Stimulated activated CD4-positive, alpha-beta T cell treated with anti-CD3 and anti-CD28 coated beads, Interleukin-12 subunit alpha, Interleukin-12 subunit beta, amount 100 ng/mL, for 24 hours (primary cell): ENCODE measurements around the gene COA8.
A peak's percentile ranks its signal among the peaks of the same experiment; 100 is the strongest.

Experiments
- DNase-seq, 2 experiments: peaks; one replicate each; pipeline ENCODE4 v3.0.0-alpha.2; 2020; ENCODE audit warnings: low read depth in 2 of 2

The COA8 gene

GRCh38 chr14:103536693-103537092 lies 26.1 kb upstream of the COA8 start:
- DNase-seq: no peak

DNA sequence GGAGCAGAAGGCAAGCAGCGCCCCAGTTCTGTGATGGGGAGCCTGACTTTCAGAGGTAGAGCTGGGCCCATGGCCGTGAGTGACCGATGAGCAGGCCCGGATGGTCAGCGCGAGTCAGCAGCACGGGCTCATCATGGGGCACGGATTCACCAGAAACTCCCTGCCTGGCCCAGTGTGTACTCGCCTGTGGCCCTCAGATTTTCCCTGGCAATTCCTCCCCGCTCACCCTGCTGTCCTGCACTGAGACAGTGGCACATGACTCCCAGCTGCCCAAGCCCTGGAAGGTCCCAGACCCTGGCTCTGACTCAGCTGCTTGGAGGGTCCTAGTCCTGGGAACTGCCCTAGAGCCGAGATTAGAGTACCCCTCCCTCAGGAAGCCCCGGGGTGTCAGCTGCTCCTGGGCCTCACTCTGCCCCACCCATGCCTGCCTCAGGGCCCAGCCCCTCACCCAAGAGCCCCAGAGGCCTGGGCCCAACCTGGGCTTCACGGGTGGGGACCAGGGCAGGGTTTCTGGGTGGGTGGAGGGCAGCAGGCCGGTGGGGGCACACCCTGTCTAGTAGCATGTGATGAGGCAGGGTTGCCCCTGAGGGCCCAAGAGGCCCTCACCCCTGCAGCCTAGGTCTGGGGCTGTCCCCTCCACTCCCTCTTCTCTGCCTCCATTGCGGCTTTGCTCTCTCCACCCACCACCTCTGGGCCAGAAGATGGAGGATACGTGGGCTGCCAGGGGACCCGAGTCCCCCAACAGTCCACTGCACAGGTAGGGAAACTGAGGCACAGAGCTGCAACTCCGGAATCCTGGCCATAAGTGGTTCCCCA lies 25.4 kb upstream of the COA8 start:
- DNase-seq: no peak

DNA sequence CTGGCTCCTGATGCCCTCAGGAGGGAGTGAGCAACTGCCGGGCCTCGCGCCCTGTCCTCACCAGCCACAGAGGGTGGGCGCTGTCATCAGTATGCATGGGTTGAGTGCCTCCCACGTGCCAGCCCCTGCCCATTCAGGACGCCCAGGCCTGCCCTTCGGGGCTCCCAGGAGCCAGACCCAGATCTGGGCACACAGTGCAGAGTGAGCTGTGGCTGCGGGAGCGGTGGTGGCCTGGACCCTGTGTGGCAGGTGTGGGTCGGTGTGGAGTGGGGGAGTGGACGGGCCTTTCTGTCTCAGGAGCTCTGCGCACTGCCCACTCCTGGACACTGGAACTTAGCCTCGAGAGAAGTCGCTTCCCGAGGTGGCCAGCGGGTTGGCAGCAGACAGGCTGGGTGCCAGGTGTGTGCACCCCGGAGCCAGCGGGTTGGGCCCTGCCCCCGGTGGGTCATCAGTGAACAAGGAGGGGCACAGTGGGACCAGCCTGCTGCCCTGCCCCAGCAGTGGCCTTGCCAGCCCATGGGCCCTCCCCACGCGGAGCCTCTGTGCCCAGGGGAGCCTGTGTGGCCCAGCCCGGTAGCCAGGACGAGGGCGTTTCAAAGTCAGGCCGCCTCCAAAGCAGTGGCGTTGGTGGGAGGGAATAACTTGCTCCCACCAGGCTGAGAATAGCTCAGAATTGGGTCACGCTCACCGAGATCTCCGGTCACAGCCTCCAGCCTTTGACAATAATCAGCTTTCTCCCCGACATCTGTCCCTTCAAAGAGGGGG lies 24.3 kb upstream of the COA8 start:
- DNase-seq: no peak

DNA sequence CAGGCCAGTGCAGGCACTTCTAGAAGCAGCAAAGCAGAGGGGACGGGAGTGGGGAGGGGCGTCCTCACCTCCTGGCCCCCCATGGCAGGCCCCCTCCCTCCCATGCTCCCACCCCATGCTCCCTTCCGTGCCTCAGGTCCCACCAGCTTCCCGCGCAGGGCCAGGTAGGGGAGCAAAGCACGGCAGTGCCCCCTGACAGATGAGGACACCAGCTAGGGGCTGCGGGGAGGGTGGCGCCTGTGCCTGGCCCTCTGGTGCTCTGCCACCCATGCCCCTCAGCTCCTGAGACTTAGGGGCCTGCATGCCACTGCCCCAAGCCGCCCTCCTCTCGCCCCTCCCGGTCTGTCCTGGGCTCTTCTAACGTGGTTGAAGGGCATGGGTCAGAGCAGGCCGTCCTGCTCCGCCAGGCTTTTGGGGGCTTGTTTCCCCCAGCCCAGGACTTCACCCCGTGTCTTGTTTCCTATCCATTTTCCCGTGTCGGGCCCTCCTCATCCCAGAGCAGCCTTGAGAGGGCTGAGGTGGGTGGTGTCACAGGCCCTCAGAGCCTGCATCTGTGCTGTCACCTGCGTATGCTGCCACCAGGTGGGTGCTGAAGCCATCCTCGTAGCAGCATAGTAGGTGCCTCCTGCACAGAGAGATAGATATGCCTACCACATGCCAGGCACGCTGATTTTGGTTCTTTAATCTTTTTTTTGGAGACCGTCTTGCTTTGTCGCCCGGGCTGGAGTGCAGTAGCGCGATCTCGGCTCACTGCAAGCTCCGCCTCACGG lies 23.5 kb upstream of the COA8 start:
- DNase-seq: no peak

DNA sequence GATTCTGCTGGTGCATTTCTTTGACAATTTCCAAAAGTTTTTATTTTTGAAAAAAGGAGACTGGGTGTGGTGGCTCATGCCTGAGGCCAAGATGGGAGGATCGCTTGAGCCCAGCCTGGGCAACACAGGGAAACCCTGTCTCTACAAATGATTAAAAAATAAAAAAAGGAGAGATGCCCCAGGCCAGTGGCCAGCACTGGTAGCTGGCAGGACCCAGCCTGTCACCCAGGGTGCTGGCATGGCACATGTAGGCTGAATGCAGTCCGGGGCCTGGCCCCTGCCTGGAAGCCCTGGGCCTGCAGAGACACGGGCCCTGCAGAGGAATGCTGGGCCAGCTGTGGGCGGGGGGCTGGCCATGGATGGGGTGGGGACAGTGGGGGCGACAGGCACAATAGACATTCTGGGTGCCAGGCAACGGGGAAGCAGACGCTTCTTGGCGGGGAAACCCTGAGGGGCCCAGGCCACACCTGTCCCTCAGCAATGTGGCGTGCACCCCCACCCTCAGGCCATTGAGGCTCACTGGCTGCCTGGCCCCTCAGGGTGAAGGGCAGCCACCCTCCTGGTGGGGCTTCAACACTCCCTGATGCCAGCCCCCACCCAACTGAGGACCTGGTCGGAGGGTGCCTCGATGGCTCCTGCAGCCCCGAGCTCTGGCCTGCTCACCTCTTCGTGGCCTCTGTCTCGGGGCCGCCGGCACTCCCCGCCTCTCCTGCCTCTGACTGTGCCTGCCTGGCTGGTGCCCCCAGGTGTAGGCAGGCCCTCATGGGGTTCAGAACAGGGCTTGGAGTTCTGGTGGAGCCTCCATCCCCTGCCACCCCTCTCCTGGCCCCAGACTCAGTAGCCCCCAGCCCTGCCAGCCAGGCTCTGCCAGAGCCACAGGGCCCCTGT lies 21.7 kb upstream of the COA8 start:
- no peak for DNase-seq

- DNase-seq: no peak
Measured at GRCh38 chr14:103541709-103542604, 20.8 kb upstream of the COA8 start.

GRCh38 chr14:103542605-103543088 lies 20.1 kb upstream of the COA8 start:
- DNase-seq: no peak

DNA sequence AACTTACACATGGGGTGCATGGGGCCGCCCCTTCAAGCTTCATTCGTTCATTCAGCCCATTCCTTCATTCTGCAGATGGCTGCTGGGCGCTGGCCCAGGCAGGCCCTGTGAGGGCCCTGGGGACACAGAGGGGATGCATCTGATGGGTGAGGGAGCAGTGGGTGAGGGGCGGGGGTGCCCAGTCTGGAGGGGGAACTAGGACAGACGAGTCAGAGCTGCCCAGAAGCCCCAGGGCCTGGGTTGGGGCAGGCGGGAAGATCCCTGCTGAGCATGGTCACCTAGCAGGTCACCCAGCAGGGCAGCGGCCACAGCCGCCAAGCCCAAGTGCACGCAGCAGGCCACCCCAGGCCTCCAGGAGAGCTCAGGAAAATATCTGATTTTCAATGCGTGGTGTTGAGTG lies 19.6 kb upstream of the COA8 start:
- no peak for DNase-seq

GRCh38 chr14:103543721-103544387 lies 18.9 kb upstream of the COA8 start:
- no peak for DNase-seq

DNA sequence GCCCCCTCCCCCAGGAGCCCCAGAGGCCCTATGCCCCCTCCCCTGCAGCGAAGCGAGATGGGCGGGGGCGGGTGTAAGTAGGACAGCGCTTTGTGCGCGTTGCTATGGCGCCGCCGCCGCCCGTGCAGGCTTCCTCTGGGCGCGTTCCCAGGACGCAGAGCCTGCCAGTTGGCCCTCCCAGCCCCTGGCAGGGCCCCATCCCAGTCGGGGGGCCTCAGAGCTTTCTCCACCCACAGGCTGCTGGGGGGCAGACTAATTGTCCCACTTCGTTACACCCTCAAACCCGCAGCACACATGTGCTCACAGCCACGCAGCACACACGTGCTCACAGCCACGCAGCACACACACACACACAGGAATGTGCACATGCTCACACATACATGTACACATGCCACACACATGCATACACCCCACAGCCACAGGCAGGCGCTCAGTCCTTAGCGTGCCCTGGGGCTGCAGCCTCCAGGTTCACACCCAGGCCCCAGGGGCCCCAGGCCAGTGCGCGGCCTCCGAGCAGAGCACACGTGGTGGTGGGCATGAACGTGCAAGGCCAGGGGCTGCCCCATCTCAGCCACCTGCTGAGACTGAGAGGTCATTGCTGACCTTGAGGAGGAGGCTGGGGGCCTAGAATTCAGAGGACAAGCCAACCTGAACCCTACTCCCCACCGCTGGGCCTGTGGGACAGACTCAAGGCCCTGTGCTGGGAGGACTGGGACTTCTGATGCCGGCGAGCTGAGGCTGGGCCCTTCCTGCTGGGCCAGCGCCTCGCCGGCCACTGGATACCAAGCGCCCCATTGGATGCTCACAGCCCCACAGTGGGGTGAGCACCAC lies 18.2 kb upstream of the COA8 start:
- DNase-seq: no peak

DNA sequence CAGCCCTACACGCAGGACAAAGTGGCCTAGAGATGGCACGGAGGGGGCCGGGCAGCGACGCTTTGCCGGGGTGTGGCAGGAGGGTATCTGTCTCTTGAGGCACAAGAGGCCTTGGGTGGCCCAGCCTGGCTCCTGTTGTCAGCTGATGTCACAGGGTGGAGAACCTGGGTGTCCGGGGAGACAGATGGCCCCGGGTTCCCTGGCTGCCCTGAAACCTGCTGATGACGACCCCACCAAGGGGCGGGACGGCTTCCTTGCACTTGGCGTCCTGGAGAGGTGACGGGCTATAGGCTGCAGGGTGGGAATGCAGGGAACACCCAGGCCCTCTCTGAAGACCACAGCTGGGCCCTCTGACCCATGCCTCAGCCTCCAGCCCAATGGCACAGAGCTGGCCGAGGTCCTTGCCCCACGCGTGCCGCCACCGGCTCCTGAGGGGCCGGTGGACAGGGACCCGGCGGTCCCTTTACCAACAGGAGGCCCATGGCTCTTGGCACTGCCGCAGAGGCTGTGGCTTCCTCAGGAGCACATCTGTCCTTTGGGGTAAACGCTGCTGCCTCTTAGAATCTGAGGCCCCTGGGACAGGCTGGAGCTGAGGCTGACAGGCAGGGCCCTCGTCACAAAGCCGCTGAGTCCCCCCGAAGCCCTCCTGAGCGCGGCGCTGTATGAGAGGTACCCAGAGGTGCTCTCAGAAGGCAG lies 17.4 kb upstream of the COA8 start:
- no peak for DNase-seq

- no peak for DNase-seq
Measured at GRCh38 chr14:103545915-103546651, 16.7 kb upstream of the COA8 start.

DNA sequence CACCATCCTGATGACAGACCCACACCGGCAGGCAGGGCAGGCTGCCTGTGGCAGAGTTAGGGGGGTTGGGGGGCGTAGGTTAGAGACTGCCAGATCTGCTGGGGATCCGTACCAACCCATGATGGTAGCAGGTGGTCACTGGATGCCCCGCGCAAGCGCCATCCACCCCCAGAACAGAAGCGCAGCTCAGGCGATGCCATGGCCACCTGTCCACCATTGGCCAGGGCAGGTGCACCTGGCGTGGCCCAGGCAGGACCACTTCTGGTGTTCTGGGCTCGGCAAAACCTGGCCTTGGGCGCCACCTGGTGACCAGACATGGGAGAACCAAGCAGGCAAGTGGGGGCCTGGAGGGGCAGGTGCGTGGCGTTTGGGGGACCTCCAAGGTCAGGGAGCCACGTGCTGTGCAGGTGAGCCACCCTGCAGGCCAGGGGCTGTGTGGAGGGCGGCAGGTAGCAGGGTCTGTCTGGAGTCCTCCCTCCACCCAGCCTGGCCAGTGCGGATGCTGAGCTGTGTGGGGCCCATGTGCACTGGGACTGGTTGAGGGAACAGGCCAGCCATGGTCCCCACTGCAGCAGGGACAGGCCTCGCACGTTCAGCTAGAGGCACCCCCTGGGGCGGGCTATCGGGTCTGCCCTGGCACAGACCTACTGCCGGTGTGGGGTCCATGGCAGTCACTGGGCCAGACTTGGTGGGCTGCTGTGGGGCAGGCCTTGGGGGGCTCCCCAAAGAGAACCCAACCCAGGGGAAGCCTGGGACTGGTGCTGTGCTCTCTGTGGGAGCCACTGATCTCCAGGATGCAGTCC lies 15.9 kb upstream of the COA8 start:
- peak in 1 of 2 experiments; percentile 69 for DNase-seq

DNA sequence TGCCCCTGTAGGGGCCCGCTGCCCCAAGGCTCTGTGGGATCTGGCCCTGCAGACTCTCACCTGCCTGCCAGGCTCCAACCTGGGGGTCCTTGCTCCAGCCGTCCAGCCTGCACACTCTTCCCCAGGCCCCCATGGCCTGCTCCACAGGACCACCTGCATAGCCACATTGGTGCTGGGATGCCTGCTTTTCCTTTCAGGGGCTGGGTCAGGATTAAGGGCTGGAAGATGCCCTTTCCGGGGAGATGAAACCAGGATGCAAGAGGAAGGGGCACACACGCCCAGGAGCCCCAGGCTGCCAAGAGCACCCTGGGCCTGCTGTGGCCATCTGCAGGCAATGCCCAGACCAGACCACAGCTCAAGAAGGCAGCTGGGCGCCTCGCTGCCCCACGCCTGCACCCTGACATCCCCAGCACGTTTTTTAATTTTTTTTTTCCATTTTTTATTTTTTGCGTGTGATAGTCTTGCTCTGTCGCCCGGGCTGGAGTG lies 15.3 kb upstream of the COA8 start:
- no peak for DNase-seq

- DNase-seq: no peak
Measured at GRCh38 chr14:103547941-103548462, 14.8 kb upstream of the COA8 start.
